GM23338 (cell line): Measurements from ENCODE around the gene SLC25A10. TPM values are rescaled to one million over a fixed set of nuclear protein-coding genes. Genes with fewer than 3 reads are reported as not detected.
"Not testable (repeated sequence)": the region's sequence is repeated elsewhere in the genome, so short reads cannot be mapped to it uniquely, and the experiment has no call there.

Experiments
- ATAC-seq: fragments of 200-7000 bp; cut with Tn5 transposase; 3 replicates; pipeline ENCODE4 v1.9.1; 2020
- DNase-seq: peaks from one replicate; pipeline ENCODE4 v3.0.0-alpha.2; 2015; ENCODE audit warnings: low spot score
- H2AFZ ChIP-seq: fragments of 200-600 bp; sonication (generic); 2 replicates; pipeline ENCODE4 v1.8.0; 2016; ENCODE audit warnings: antibody characterized with exemption, mild to moderate bottlenecking, moderate library complexity
- H3F3A ChIP-seq: fragments of 200-600 bp; sonication (generic); replicated peaks from 2 replicates; pipeline ENCODE4 v1.8.0; 2017; ENCODE audit warnings: antibody characterized with exemption, mixed run types, low read depth
- H3K27ac ChIP-seq: fragments of 200-600 bp; sonication (generic); 2 replicates; pipeline ENCODE4 v1.6.1; 2016; ENCODE audit warnings: low read depth
- H3K27me3 ChIP-seq: fragments of 200-600 bp; sonication (generic); 2 replicates; pipeline ENCODE4 v1.8.0; 2016; ENCODE audit warnings: mild to moderate bottlenecking, mixed run types, moderate library complexity; ENCODE audit not compliant: insufficient read depth
- H3K36me3 ChIP-seq: fragments of 200-600 bp; sonication (generic); 2 replicates; pipeline ENCODE4 v1.8.0; 2016; ENCODE audit warnings: mild to moderate bottlenecking; ENCODE audit not compliant: insufficient read depth
- H3K4me1 ChIP-seq: fragments of 200-600 bp; sonication (generic); 2 replicates; pipeline ENCODE4 v1.8.0; 2016; ENCODE audit warnings: mild to moderate bottlenecking, moderate library complexity; ENCODE audit not compliant: insufficient read depth
- H3K4me2 ChIP-seq: fragments of 200-600 bp; sonication (generic); 2 replicates; pipeline ENCODE4 v1.7.1; 2017; ENCODE audit warnings: mixed run types
- H3K4me3 ChIP-seq: fragments of 200-600 bp; sonication (generic); 2 replicates; pipeline ENCODE4 v1.6.1; 2016; ENCODE audit warnings: mixed run types
- H3K79me2 ChIP-seq: fragments of 200-600 bp; sonication (generic); replicated peaks from 2 replicates; pipeline ENCODE4 v1.8.0; 2017; ENCODE audit warnings: mild to moderate bottlenecking; ENCODE audit not compliant: insufficient read depth
- H3K9me2 ChIP-seq: fragments of 200-600 bp; sonication (generic); 2 replicates; pipeline ENCODE4 v1.8.0; 2017; ENCODE audit not compliant: insufficient read depth
- H4K20me1 ChIP-seq: fragments of 200-600 bp; sonication (generic); replicated peaks from 2 replicates; pipeline ENCODE4 v1.8.0; 2017; ENCODE audit warnings: mild to moderate bottlenecking; ENCODE audit not compliant: insufficient read depth
- H3K27ac Mint-ChIP-seq: 2 replicates; pipeline ENCODE4 v1.8.0; 2020; ENCODE audit warnings: inconsistent platforms, mild to moderate bottlenecking, moderate library complexity, mixed read lengths
- H3K27me3 Mint-ChIP-seq: 3 replicates; pipeline ENCODE4 v1.8.0; 2022; ENCODE audit warnings: low read depth, mild to moderate bottlenecking, moderate library complexity, mixed read lengths, inconsistent platforms; ENCODE audit not compliant: insufficient read depth, poor library complexity
- H3K36me3 Mint-ChIP-seq: 3 replicates; pipeline ENCODE4 v1.8.0; 2021; ENCODE audit warnings: low read depth, mild to moderate bottlenecking, inconsistent platforms, moderate library complexity, mixed read lengths
- H3K4me1 Mint-ChIP-seq: 3 replicates; pipeline ENCODE4 v1.8.0; 2020; ENCODE audit warnings: mild to moderate bottlenecking, inconsistent platforms, mixed read lengths
- H3K4me3 Mint-ChIP-seq: 3 replicates; pipeline ENCODE4 v1.8.0; 2021; ENCODE audit warnings: moderate library complexity, mild to moderate bottlenecking, inconsistent platforms, mixed read lengths
- H3K9me3 Mint-ChIP-seq: 3 replicates; pipeline ENCODE4 v1.8.0; 2020; ENCODE audit warnings: moderate library complexity, mild to moderate bottlenecking, inconsistent platforms, mixed read lengths
- CREB1 ChIP-seq: fragments of 250-450 bp; sonication (Bioruptor Pico); IDR thresholded peaks from 2 replicates; pipeline ENCODE4 v1.5.0; 2020; ENCODE audit warnings: low read depth, mild to moderate bottlenecking, moderate library complexity
- EZH2phosphoT487 ChIP-seq: fragments of 200-600 bp; sonication (generic); IDR thresholded peaks from one replicate; pipeline ENCODE4 v1.8.1; 2018; ENCODE audit warnings: antibody characterized with exemption; ENCODE audit not compliant: unreplicated experiment
- JUNB ChIP-seq: IDR thresholded peaks from one replicate; pipeline ENCODE4 v1.6.1; 2016; ENCODE audit warnings: antibody characterized with exemption; ENCODE audit not compliant: unreplicated experiment
- NANOG ChIP-seq: IDR thresholded peaks from 2 replicates; pipeline ENCODE4 v1.6.1; 2016; ENCODE audit warnings: antibody characterized with exemption, borderline replicate concordance
- POLR2AphosphoS5 ChIP-seq: IDR thresholded peaks from 2 replicates; pipeline ENCODE4 v1.6.1; 2016; ENCODE audit warnings: antibody characterized with exemption, low read depth
- REST ChIP-seq: IDR thresholded peaks from one replicate; pipeline ENCODE4 v1.6.1; 2018; ENCODE audit warnings: antibody characterized with exemption; ENCODE audit not compliant: unreplicated experiment
- ZNF114 ChIP-seq: fragments of 250-450 bp; sonication (Bioruptor Pico); IDR thresholded peaks from 2 replicates; pipeline ENCODE4 v1.5.0; 2020; ENCODE audit warnings: mild to moderate bottlenecking, moderate library complexity
- ZNF331 ChIP-seq: fragments of 250-450 bp; sonication (Bioruptor Pico); IDR thresholded peaks from 2 replicates; pipeline ENCODE4 v1.5.0; 2020; ENCODE audit warnings: low read depth, mild to moderate bottlenecking, moderate library complexity
- polyA plus RNA-seq: library from polyadenylated mRNA; unstranded; fragments of >200 nt; fragmentation: Nextera tagmentation; extraction: Ambion mirVana; gene quantifications from 2 replicates; pipeline ENCODE4 v1.2.1, GENCODE V29; 2016
- total RNA-seq: library from RNA; depleted of rRNA; stranded (reverse); fragments of >200 nt; shearing (Covaris generic); gene quantifications from 2 replicates; pipeline ENCODE4 v1.2.3, GENCODE V29; 2014

Gene SLC25A10
- total and polyA plus RNA-seq, 2 experiments from 2014 or later: 25.7 to 47.4 TPM

GRCh38 chr17:81738801-81739393 is 26.8 kb downstream of the SLC25A10 start:
- DNase-seq: no peak
- Histone ChIP-seq H3K4me3 (no peak overlapping the region), H3K4me2 (no peak overlapping the region), H3F3A (no peaks in the 10 kb centered on the region), H3K79me2 (no peaks in the 10 kb centered on the region), H3K36me3 (no peaks in the 10 kb centered on the region), H4K20me1 (no peaks in the 10 kb centered on the region), H3K27me3 (no peaks in the 10 kb centered on the region), H2AFZ (no peak overlapping the region), H3K27ac (no peak overlapping the region), H3K9me2 (no peaks in the 10 kb centered on the region), H3K4me1 (no peaks in the 10 kb centered on the region)
- Mint-ChIP-seq H3K36me3 (no peaks in the 10 kb centered on the region), H3K4me3 (no peak overlapping the region; the same call in 2 of the 3 replicates), H3K4me1 (peaks cover 3% of the 10 kb centered on the region; the same call in 1 of the 3 replicates), H3K27me3 (peaks cover 10% of the 10 kb centered on the region), H3K9me3 (no peaks in the 10 kb centered on the region), H3K27ac (no peak overlapping the region)
- TF ChIP-seq POLR2AphosphoS5 (no peak), EZH2phosphoT487 (no peak), REST (no peak), NANOG (no peak), JUNB (no peak), ZNF114 (CRISPR knock-in tag) (no peak), CREB1 (no peak), ZNF331 (CRISPR knock-in tag) (no peak)
- no peak for ATAC-seq

GRCh38 chr17:81739593-81739992 is 27.5 kb downstream of the SLC25A10 start:
- H3K79me2 ChIP-seq, H3K4me2 ChIP-seq, H3K27ac ChIP-seq, DNase-seq, H3K4me3 Mint-ChIP-seq, H2AFZ ChIP-seq, H3K27ac Mint-ChIP-seq, H3K36me3 ChIP-seq, H4K20me1 ChIP-seq, H3K4me3 ChIP-seq, H3K4me1 Mint-ChIP-seq, H3K9me3 Mint-ChIP-seq, H3F3A ChIP-seq, H3K36me3 Mint-ChIP-seq, ATAC-seq, H3K4me1 ChIP-seq, H3K9me2 ChIP-seq, H3K27me3 ChIP-seq: not testable (repeated sequence)
- peaks cover 10% of the 10 kb centered on the region for H3K27me3 Mint-ChIP-seq
